Natural killer cell (primary cell): ENCODE measurements around the gene DLX5. TPM values are rescaled to one million over a fixed set of nuclear protein-coding genes. Genes with fewer than 3 reads are reported as not detected.

Experiments
- ATAC-seq, 3 donors: fragments of 150-1000 bp in 2 of 3; fragments of 200-7000 bp in 1 of 3; cut with Tn5 transposase; 1 replicate in 1 of 3; 2 replicates in 2 of 3; pipeline ENCODE4 v1.10.0; 2021; ENCODE audit warnings: mild to moderate bottlenecking in 2 of 3, moderate library complexity in 2 of 3
- DNase-seq, 2 donors: peaks; one replicate each; pipeline versions ENCODE4 v3.0.0 to v3.0.0-alpha.2; 2013 to 2021; ENCODE audit warnings: mixed read lengths in 1 of 2
- H3K27ac ChIP-seq: one replicate; pipeline ENCODE4 v1.5.1; 2013; ENCODE audit warnings: mild to moderate bottlenecking, low read length
- H3K27me3 ChIP-seq: one replicate; pipeline ENCODE4 v1.6.1; 2013; ENCODE audit warnings: low read length; ENCODE audit not compliant: control insufficient read depth, insufficient read depth
- H3K36me3 ChIP-seq: one replicate; pipeline ENCODE4 v1.6.1; 2013; ENCODE audit warnings: low read length; ENCODE audit not compliant: control insufficient read depth, insufficient read depth
- H3K4me1 ChIP-seq: one replicate; pipeline ENCODE4 v1.6.1; 2013; ENCODE audit warnings: low read length; ENCODE audit not compliant: control insufficient read depth, insufficient read depth
- H3K4me3 ChIP-seq: one replicate; pipeline ENCODE4 v1.5.1; 2013; ENCODE audit warnings: low read length
- H3K9me3 ChIP-seq: one replicate; pipeline ENCODE4 v1.6.1; 2013; ENCODE audit warnings: low read length; ENCODE audit not compliant: control insufficient read depth, insufficient read depth
- H3K27ac Mint-ChIP-seq, 2 donors: one replicate each; pipeline ENCODE4 v1.8.0; 2022; ENCODE audit warnings: mild to moderate bottlenecking in 2 of 2, mixed read lengths in 2 of 2, moderate library complexity in 1 of 2
- H3K27me3 Mint-ChIP-seq, 2 donors: one replicate each; pipeline ENCODE4 v1.8.0; 2022; ENCODE audit warnings: low read depth in 2 of 2, mixed read lengths in 2 of 2
- H3K36me3 Mint-ChIP-seq: one replicate; pipeline ENCODE4 v1.8.0; 2022; ENCODE audit warnings: mixed read lengths
- H3K4me1 Mint-ChIP-seq, 2 donors: one replicate each; pipeline ENCODE4 v1.8.0; 2022; ENCODE audit warnings: mixed read lengths in 2 of 2
- H3K4me3 Mint-ChIP-seq: one replicate; pipeline ENCODE4 v1.8.0; 2022; ENCODE audit warnings: mild to moderate bottlenecking, moderate library complexity, mixed read lengths
- H3K9me3 Mint-ChIP-seq, 2 donors: one replicate each; pipeline ENCODE4 v1.8.0; 2022; ENCODE audit warnings: mixed read lengths in 2 of 2
- CTCF ChIP-seq: fragments of 200-600 bp; IDR thresholded peaks from one replicate; pipeline ENCODE4 v1.8.0; 2022; ENCODE audit warnings: antibody characterized with exemption
- WGBS: methylation state at CpG from one replicate; pipeline ENCODE4 v1.1.7; 2013; ENCODE audit warnings: missing lambda C conversion rate; ENCODE audit not compliant: insufficient coverage; 5-methylcytosine and 5-hydroxymethylcytosine counted together
- intact Hi-C: fragments of 100-400 bp; cut with micrococcal nuclease; formaldehyde crosslinking; loops from one replicate; pipeline ENCODE4 v1.14.2; 2022
- total RNA-seq, 4 donors: library from RNA; stranded (reverse); fragments of 120-200 nt in 1 of 4; gene quantifications; one replicate each; pipeline versions ENCODE4 v1.2.3 to v1.2.4, GENCODE V29; 2013 to 2022

Gene DLX5
- total RNA-seq, 3 donors from 2014 or later (not counting 1 experiment from before 2014, with no cell fraction given): not detected

- peaks cover 5% of the 10 kb centered on the region for H3K4me1 ChIP-seq
- Mint-ChIP-seq H3K4me1 (peaks cover 0 to 9% of the 10 kb centered on the region in 2 donors), H3K36me3 (peaks cover 24% of the 10 kb centered on the region), H3K27ac (no peak overlapping the region), H3K4me3 (no peak overlapping the region), H3K9me3 (peaks cover 0 to 3% of the 10 kb centered on the region in 2 donors), H3K27me3 (peaks cover 60 to 99% of the 10 kb centered on the region in 2 donors)
- no peak for TF ChIP-seq CTCF
- ATAC-seq: no peak
- no peak for DNase-seq
- H3K9me3 ChIP-seq: no peaks in the 10 kb centered on the region
- H3K27ac ChIP-seq: no peak overlapping the region
- no peak overlapping the region for H3K4me3 ChIP-seq
- peaks cover 35% of the 10 kb centered on the region for H3K27me3 ChIP-seq
- 11% methylated on average over 7 of the region's 8 CpGs for WGBS
- H3K36me3 ChIP-seq: no peaks in the 10 kb centered on the region
- intact Hi-C loops: no loop called here
Observed at GRCh38 chr7:96989859-96990317, 34.7 kb downstream of the DLX5 start.

- Mint-ChIP-seq H3K9me3 (peaks cover 0 to 3% of the 10 kb centered on the region in 2 donors), H3K27me3 (peaks cover 56 to 99% of the 10 kb centered on the region in 2 donors), H3K27ac (no peak overlapping the region), H3K36me3 (peaks cover 19% of the 10 kb centered on the region), H3K4me3 (no peak overlapping the region), H3K4me1 (peaks cover 0 to 9% of the 10 kb centered on the region in 2 donors)
- peaks cover 5% of the 10 kb centered on the region for H3K4me1 ChIP-seq
- DNase-seq: no peak
- H3K27me3 ChIP-seq: peaks cover 31% of the 10 kb centered on the region
- WGBS: 11% methylated on average over 19 of the region's 22 CpGs
- H3K27ac ChIP-seq: no peak overlapping the region
- H3K36me3 ChIP-seq: no peaks in the 10 kb centered on the region
- no peak overlapping the region for H3K4me3 ChIP-seq
- intact Hi-C loops: no loop called here
- no peaks in the 10 kb centered on the region for H3K9me3 ChIP-seq
- no peak for TF ChIP-seq CTCF
- ATAC-seq: no peak
Observed at GRCh38 chr7:96989241-96989858, 35.3 kb downstream of the DLX5 start.

GRCh38 chr7:96987719-96988118, 36.9 kb downstream of the DLX5 start:
- ATAC-seq: no peak
- H3K4me3 ChIP-seq: no peak overlapping the region
- H3K27ac ChIP-seq: no peak overlapping the region
- peaks cover 24% of the 10 kb centered on the region for H3K27me3 ChIP-seq
- H3K27me3 Mint-ChIP-seq: peaks cover 41 to 93% of the 10 kb centered on the region in 2 donors
- H3K36me3 ChIP-seq: no peaks in the 10 kb centered on the region
- peaks cover 3% of the 10 kb centered on the region for H3K36me3 Mint-ChIP-seq
- no peaks in the 10 kb centered on the region for H3K9me3 Mint-ChIP-seq
- no peak for TF ChIP-seq CTCF
- H3K4me1 Mint-ChIP-seq: peaks cover 0 to 5% of the 10 kb centered on the region in 2 donors
- intact Hi-C loops: no loop called here
- no peak for DNase-seq
- H3K27ac Mint-ChIP-seq: no peak overlapping the region
- H3K4me3 Mint-ChIP-seq: no peak overlapping the region
- no peaks in the 10 kb centered on the region for H3K9me3 ChIP-seq
- peaks cover 4% of the 10 kb centered on the region for H3K4me1 ChIP-seq

GRCh38 chr7:96986901-96987300, 37.7 kb downstream of the DLX5 start:
- no peaks in the 10 kb centered on the region for H3K4me1 Mint-ChIP-seq
- Histone ChIP-seq H3K27ac (no peak overlapping the region), H3K4me3 (no peak overlapping the region), H3K27me3 (peaks cover 20% of the 10 kb centered on the region), H3K36me3 (no peaks in the 10 kb centered on the region), H3K9me3 (no peaks in the 10 kb centered on the region), H3K4me1 (no peaks in the 10 kb centered on the region)
- WGBS: no CpG with 5 or more reads among the region's 1 CpG
- H3K27ac Mint-ChIP-seq: no peak overlapping the region
- no peaks in the 10 kb centered on the region for H3K9me3 Mint-ChIP-seq
- no peak for ATAC-seq
- DNase-seq: no peak
- no peak overlapping the region for H3K4me3 Mint-ChIP-seq
- H3K27me3 Mint-ChIP-seq: peaks cover 38 to 91% of the 10 kb centered on the region in 2 donors
- no peaks in the 10 kb centered on the region for H3K36me3 Mint-ChIP-seq
- TF ChIP-seq CTCF: no peak
- intact Hi-C loops: no loop called here
